Measurements from ENCODE around the gene CACNA1G.

The CACNA1G gene

GRCh38 chr17:50665838-50666237 is 105.3 kb downstream of the CACNA1G start:
- in situ Hi-C loops (cut with MboI; ENCODE audit: low sequenced_read_pairs) = no loop called here

- in situ Hi-C loops (cut with MboI; ENCODE audit: low sequenced_read_pairs) = no loop called here
These were observed 105.8 kb downstream of the CACNA1G start for GRCh38 chr17:50666316-50666715.

- in situ Hi-C loops (cut with MboI; ENCODE audit: low sequenced_read_pairs) = no loop called here
These were observed 106.9 kb downstream of the CACNA1G start for GRCh38 chr17:50667259-50668024.

GRCh38 chr17:50668025-50668837 is 107.7 kb downstream of the CACNA1G start:
- in situ Hi-C loops (cut with MboI; ENCODE audit: low sequenced_read_pairs) = no loop called here

- in situ Hi-C loops (cut with MboI; ENCODE audit: low sequenced_read_pairs) = no loop called here
These were observed 108.5 kb downstream of the CACNA1G start for GRCh38 chr17:50668838-50669581.

GRCh38 chr17:50672071-50672470 is 111.6 kb downstream of the CACNA1G start:
- in situ Hi-C loops (cut with MboI; ENCODE audit: low sequenced_read_pairs) = no loop called here

GRCh38 chr17:50672831-50673551 is 112.5 kb downstream of the CACNA1G start:
- in situ Hi-C loops (cut with MboI; ENCODE audit: low sequenced_read_pairs) = no loop called here

GRCh38 chr17:50675190-50675589 is 114.7 kb downstream of the CACNA1G start:
- in situ Hi-C loops (cut with MboI; ENCODE audit: low sequenced_read_pairs) = no loop called here

- in situ Hi-C loops (cut with MboI; ENCODE audit: low sequenced_read_pairs) = no loop called here
These were observed 115.1 kb downstream of the CACNA1G start for GRCh38 chr17:50675627-50676026.

- in situ Hi-C loops (cut with MboI; ENCODE audit: low sequenced_read_pairs) = no loop called here
These were observed 115.8 kb downstream of the CACNA1G start for GRCh38 chr17:50676065-50676975.

All from HL-60/S4 (cell line).